HG02759 (cell line): ENCODE results near the gene SLC2A1.
"Not testable (repeated sequence)": the region's sequence is repeated elsewhere in the genome, so short reads cannot be mapped to it uniquely, and the experiment has no call there.

ENCODE experiments used
- ATAC-seq: cut with Tn5 transposase; IDR thresholded peaks from one replicate; pipeline ENCODE4 v1.9.1; 2021; ENCODE audit warnings: mild to moderate bottlenecking, moderate library complexity; ENCODE audit not compliant: unreplicated experiment

SLC2A1 gene

GRCh38 chr1:42931911-42932422, 26.7 kb downstream of the SLC2A1 start:
- ATAC-seq = peak; percentile 75

DNA sequence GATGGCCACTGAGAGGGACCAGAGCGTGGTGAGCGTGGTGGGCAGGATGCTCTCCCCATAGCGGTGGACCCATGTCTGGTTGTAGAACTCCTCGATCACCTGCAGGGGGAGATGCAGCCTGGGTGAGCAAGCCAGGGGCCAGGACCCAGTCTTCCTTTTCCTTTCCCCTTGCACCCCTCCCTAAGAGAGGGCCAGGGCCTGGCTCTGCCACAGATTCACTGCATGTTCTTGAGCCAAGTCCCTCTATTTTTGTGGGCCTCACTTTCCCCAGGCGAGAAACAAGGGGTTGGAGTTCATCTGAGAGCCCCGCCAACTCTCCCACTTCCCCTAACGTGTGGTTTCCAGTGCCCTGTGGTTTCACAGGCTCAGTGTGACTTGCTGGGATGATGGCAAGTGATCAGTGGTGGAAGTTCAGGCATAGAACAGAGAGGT, 27.5 kb downstream of the SLC2A1 start:
- no peak for ATAC-seq

DNA sequence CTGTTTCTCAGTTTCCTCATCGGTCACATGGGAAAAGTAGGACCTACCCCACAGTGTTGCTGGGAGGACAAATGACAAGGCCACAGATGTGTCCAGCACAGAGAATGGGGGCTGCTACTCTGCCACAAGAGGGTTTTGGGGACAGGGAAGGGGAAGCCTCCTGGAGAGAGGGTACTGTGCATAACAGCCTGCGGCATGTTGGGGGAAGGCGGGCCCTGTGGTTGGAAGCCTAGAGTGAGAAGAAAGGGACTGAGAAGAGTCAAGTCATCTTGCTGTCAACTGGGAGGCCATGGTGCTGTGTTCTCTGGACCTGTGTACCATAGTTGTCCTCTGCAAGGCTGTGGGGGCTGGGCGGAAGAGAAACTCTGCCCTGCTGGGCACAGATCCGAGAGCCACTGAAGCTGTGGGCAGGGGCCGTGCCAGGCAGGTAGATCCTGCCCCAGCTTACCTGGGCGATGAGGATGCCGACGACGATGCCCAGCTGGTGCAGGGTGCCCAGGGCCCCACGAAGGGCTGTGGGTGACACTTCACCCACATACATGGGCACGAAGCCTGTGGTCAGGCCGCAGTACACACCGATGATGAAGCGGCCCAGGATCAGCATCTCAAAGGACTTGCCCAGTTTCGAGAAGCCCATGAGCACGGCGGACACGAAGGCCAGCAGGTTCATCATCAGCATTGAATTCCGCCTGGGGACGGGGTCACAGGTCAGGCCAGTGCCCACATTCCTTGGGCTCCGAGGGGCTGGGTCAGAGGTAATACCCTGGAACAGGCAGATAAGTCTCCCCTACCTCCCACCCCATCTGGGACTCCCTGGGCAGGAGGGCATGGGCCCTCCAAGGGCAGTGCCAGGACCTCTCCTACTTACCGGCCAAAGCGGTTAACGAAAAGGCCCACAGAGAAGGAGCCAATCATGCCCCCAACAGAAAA, 28.2 kb downstream of the SLC2A1 start:
- ATAC-seq = no peak

DNA sequence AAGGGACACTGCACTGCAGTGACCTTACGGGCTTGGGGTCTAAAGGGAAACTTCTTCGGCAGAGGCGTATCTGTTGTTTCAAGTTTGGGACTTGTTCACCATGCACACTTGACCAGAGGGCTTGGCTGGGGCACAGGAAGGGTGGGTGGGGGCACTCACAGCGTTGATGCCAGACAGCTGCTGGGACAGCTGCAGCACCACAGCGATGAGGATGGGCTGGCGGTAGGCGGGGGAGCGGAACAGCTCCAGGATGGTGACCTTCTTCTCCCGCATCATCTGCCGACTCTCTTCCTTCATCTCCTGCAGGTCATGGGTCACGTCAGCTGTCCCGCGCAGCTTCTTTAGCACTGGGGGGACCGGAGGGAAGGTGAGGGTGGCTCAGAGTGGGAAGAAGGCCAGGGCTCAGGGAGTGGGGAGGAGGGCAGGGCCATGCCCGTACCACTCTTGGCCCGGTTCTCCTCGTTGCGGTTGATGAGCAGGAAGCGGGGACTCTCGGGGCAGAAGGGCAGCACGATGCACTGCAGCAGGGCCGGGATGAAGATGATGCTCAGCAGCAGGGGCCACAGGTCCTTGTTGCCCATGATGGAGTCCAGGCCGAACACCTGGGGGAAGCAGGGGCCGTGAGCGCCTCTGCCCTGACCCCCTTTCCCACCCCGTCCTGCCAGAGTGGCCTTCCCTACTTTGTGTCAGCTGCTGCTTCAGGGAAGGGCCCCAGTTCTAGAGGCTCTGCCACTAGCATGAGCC, 29.1 kb downstream of the SLC2A1 start:
- no peak for ATAC-seq

DNA sequence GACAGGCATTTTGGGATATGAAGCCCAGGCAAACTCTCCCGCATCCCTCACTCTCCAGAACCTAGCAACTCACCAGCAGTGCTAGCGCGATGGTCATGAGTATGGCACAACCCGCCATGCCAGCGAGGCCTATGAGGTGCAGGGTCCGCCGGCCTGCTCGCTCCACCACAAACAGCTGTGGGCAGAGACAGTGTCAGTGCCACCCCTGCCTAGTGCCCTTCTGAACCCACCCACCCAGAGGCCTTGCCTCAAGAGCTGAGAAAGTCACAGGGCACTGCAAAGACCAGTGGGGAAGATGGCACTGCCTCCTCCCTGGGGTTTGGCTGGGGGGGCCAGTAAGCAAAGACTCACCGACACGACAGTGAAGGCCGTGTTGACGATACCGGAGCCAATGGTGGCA, 29.8 kb downstream of the SLC2A1 start:
- ATAC-seq = no peak

DNA sequence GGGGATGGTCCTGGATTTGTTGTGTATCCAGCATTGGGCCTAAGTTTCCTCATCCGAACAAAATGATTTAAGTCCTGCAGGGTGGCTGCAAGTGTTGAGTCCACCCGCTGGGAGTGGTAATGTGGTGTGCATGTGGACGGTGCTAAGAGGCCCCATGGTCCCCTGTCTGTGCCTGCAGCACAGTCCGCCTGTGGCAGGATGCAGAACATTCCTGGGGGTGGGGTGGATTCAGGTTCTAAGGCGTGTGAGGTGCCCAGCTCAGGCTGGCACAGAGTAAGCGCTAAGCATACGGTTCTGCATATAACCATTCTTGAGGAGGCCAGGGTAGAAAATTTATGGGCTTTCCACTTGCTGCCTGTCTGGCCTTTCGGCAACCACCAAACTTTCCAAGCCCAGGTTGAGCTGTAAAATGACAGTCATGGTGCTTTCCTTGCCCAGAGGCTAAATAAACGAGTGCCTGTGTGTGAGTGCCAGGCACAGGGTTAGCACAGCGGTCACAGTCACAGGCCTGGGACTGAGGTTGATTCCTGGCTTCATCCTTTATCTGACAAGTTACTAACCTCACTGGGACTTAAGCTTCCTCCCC, 30.7 kb downstream of the SLC2A1 start:
- ATAC-seq = no peak

DNA sequence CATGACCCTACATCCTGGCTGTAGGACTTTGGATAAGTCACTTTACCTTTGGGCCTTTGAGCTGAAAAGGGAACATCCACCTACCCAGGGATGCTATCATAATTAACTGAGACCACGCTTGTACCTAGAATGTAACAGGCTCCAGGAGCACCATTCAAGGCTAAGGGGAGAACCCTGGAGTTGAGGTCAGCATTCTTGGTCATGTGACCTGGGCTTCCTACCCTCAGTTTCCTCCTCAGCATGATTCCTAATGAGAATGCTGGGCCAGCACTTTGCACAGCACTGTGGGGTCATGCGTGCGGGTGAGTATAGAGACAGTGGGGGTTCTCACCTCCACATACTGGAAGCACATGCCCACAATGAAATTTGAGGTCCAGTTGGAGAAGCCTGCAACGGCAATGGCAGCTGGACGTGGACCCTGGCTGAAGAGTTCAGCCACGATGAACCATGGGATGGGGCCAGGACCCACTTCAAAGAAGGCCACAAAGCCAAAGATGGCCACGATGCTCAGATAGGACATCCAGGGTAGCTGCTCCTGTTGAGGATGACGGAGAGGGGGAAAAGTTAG, 31.3 kb downstream of the SLC2A1 start:
- ATAC-seq = no peak

- no peak for ATAC-seq
Observed at GRCh38 chr1:42926879-42927242, 31.8 kb downstream of the SLC2A1 start.

- ATAC-seq = no peak
Observed at GRCh38 chr1:42926235-42926878, 32.3 kb downstream of the SLC2A1 start.

DNA sequence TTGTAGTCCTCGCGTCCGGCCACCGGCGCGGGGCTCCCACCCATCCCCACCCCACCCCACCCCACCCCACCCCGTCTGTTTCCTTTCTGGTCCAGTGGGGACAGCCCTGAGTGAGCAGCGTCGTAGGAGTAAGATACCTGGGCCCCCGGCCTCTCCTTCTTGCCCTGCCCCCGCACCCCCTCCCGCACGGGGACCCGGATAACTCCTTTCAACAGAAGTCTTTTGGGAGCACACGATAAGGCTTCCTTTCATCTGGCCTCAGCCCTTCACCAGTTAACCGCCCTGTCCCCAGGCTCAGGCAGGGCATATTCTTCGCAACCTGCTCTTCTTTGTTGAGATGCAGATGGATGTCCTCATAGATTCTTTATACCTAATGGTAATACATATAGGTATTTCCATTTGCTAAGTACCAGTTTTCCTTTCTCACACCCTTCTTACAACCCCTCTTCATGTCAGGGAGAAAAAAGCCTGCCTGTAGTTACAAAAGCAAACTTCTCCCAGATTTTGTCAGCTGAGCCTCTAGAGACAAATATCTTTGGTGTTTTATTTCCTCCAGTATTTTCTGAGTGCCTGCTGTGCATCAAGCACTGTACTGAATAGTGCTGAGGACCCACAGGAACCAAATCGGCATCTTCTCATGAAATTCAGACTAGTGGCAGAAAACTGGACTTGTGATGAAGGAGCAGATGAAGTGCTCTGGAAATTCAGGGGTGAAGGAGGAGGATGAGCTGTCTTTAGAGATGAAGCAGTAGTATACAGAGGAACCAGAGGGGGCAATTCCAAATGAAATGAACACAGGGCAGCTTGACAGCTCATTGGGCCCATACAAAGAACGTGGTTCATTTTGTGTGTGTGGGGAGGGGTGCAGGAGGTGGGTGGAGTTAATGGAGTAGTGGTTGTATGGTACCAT, 33.6 kb downstream of the SLC2A1 start:
- ATAC-seq = peak; percentile 7

DNA sequence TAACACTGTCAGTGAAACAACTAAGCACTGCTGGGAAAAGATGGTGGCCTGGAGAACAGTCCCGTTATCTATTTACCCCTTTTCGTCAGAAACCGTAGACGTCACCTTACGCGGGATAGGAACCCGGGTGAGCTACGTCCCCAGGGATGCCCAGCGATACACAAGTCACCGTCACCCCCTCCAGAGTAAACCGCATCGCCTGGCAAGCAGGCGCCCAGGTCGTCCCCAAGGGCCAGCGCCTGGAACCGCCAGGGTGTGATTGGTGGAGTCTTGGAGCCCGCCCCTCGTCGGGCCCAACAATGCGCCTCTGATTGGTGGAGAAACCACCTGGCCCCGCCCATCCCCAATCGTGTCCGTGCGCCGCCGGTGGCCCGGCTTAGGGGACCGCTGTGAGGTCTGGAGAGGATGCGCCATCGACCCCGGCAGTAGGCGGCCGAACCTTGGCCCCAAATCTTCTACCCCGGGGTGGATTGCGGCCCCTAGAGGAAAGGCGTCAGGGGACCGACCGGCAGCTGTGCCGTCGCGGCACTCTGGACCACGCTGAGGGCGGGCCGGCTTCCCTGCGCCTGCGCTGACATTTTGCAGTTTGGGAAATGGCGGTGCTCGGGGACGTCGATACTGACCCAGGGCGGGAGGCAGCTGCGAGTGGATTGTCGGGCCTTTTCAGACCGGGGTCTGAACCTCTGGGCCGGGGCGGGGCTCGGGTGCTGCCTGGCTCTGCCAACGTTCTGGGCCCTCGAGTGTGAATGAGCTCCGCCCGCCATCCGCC, 34.4 kb downstream of the SLC2A1 start:
- peak; percentile 92 for ATAC-seq

DNA sequence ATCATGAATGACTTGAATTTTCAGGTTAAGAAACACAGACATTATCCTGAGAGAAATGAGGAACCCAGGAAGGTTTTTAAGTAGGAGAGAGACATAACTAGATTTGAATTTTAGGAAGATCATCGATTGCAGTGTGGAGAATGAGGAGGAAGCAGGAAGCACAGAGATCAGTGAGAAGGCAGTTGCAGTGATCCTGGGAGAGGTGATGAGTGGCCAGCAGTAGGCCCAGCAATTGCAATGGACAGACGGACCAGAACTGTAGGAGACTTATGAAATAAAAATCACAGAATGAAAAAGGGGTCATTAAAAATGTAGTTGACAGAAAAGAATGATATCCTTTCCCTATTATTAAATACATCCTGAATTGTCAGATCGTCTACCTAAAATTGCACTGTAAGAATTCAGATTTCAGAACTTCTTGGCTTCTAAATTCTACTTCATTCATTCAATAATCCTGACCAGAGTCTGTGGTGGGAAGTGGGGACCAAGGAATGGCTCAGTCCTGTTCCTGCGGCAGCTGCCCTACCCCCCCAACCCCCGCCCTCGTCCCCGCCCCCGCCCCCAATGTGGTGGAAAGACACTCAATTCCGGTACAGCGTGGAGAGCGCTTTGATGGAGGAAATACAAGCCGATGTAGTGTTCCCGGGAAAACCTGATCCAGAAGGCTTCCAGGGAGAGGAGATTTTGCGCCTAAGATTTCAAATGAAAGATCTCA, 35.1 kb downstream of the SLC2A1 start:
- no peak for ATAC-seq

DNA sequence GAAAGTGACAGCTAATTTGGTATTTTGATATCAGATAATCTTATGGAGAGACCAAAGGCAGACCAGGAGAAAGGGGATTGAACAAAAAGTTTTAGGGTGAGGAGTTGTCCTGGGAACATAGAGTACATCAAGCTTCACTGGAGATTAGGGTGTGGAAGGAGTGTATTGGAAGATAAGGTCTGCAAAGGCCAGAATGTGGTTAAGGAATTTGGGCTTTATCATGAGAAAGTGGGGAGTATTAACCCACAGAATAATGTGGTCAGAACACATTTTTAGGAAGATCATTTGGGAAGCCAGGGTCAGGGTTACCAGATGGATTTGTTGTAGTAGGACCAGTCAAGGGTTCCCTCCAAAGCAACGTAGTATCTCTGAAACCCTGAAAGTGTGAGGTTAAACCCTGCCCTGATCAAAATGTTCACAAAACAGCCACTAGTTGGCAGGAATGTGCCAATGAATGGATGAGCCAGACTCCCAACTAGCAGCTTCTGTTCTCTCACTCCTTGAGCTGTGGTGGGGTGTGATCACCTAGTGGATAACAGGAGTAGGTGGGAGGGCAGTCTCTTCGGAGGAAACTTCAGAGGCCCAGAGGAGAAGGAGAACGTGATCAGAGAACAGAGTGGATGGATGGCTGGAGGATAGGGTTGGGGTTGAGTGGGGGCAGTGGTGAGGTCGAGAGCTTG, 35.8 kb downstream of the SLC2A1 start:
- peak; percentile 31 for ATAC-seq

DNA sequence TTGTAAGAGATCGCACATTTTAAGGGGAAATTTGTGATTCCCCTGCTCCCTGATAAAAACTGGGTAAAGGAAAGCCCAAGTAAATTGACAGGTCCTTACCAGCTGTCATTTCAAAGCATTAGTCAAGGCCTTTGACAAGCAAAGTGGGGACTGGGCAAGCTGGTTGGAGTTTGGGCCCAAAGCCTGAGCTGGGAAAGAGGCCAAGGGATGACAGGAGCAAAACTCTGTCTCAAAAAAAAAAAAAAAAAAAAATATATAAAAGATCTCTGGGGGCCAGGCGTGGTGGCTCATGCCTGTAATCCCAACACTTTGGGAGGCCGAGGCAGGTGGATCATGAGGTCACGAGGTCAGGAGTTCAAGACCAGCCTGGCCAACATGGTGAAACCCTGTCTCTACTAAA, 36.9 kb downstream of the SLC2A1 start:
- ATAC-seq = no peak

DNA sequence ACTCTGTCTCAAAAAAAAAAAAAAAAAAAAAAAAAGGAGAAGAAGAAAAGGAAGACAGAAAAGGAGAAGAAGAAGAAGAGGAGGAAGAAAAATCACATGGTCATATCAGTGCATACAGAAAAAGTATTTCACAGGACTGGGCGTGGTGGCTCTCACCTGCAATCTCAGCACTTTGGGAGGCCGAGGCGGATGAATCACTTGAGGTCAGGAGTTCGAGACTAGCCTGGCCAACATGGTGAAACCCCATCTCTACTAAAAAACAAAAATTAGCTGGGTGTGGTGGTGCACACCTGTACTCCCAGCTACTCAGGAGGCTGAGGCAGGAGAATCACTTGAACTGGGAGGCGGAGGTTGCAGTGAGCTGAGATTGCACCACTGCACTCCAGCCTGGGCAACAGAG, 39.0 kb downstream of the SLC2A1 start:
- ATAC-seq = not testable (repeated sequence)

DNA sequence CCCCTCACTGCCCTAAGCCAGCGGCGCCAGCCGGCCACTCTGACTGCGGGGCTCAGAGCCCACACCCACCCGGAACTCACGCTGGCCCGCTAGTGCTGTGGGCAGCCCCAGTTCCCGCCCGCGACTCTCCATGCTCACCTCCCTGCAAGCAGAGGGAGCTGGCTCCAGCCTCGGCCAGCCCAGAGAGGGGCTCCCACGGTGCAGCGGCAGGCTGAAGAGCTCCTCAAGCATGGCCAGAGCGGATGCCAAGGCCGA, 41.5 kb downstream of the SLC2A1 start:
- no peak for ATAC-seq

GRCh38 chr1:42915456-42915855, 43.2 kb downstream of the SLC2A1 start:
- no peak for ATAC-seq

GRCh38 chr1:42914092-42914627, 44.5 kb downstream of the SLC2A1 start:
- ATAC-seq = no peak
